Central memory CD4-positive, alpha-beta T cell (primary cell): Measurements from ENCODE around the gene EEF1E1.

Experiments
- DNase-seq: peaks from one replicate; pipeline ENCODE4 v3.0.0; 2022
- total RNA-seq, 3 experiments: gene quantifications; one replicate each; lab custom pipeline; 2026; lab: John Stamatoyannopoulos, UW

The EEF1E1 gene
- total RNA-seq: 2.7 to 26.6 (median 6.0) reads per million in 3 experiments

DNA sequence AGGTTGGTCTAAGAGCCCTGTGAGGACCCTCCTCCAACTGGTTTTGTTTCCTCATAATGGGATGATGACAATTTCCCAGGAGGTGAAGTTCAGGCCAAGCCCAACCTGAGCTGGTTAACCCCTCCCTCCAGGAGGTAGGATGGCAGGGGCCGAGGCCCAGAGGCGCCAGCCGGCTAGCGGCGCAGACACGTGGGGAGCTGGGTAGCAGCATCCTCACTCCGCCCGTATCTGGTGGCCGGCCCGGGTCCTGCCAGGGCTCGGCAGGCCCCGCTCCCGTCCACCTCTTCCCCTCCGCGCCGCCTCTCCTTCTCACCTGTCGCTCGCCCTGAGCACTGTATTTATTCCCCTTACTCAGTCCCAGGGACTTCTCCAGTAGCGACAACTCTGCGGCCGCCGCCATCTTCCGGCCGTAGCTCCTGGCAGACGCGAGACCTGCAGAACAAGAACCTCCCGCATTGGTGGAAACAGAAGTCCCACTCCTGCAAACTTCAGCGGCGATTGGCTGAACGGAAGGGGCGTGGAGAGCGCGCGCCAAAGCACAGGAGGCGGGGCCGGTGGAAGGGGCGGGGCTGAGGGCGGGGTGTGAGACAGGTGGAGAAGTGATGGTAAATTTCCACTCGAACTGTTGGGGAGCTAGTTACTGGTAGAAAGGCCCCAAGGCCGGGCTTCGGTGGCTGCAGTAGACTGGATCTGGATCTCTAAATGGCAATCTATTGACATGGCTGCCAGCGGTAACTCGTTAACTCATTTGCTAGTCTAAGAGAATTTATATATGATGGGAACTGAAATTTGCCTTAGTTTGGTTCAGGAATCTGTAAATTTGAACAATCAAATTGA lies at the start of gene EEF1E1:
Gene EEF1E1 (minus strand): TSS at position 427 of the 837 bp plus-strand sequence. CDS start 27 bp downstream, at position 400.
- peak; percentile 92 for DNase-seq

- DNase-seq: no peak
Measured at GRCh38 chr6:8149350-8149749, 47.0 kb upstream of the EEF1E1 start.

- DNase-seq: no peak
Measured at GRCh38 chr6:8143945-8144344, 41.6 kb upstream of the EEF1E1 start.

DNA sequence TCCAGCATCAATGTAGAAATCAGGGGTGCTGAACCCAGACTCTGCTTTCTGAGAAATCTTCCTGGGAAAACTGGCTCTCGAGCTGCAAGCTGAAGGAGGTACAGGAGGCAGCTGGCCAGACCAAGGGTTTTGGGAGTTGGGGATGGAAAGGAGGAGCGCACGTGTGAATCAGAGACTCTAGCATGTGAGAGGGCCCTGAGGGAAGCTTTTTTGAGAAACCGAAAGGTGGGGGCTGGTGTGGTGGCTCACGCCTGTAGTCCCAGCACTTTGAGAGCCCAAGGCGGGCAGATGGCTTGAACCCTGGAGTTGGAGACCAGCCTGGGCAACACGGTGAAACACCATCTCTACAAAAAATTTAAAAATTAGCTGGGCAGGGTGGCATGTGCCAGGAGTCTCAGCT lies 37.1 kb upstream of the EEF1E1 start:
- DNase-seq: no peak

DNA sequence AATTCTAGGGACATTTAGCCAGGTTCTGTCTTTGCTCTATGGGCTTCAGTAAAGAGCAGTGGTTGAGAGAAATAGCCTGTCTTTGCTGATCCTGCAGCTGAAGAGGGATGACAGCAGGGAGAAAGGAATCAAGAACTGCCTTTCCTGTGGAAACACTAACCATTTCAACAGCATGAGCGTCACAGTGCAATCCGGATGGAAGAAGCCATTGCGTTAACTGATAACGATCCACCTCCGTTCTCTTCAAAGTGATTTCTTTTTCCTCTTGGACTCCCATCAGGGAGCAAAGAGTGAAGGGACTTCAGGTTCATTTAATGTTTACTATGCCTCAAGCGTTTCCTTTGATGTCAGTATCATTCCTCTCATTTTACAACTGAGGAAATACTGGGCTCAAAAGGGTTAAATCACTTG lies 35.2 kb upstream of the EEF1E1 start:
- no peak for DNase-seq

DNA sequence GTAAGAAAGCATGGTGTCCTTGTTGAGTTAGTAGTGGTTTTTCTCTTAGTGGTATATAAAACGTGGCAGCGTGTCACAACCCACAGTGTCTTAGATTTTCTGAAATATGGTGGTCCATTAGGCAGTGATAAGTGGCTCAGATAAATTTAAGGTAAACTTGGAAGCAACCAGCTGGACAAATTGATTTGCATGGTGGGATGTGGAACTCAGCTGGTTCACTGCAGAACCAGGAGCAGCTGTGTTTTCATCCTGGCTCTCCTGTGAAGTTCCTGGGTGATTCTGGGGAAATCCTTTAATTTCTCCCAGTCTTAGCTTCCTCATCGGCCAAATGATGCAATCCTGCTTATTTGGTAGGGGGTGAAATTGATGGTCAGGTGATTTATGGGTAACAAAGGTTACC lies 32.9 kb upstream of the EEF1E1 start:
- DNase-seq: no peak

DNA sequence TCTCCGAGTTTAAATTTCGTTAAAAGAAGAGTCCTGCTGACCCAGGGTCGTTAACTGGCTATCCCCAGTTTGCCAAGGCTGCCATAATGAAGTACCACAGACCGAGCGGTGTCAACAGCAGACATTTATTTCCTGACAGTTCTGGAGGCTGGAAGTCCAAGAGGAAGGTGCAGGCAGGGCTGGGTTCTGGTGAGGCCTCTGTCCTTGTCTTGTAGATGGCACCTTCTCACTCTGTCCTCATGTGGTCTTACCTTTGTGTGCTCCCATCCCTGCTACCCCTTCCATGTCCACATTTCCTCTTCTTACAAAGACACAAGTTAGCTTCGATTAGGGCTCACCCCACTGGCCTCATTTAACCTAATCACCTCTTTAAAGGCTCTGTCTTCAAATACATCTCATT lies 29.8 kb upstream of the EEF1E1 start:
- no peak for DNase-seq

GRCh38 chr6:8131265-8131897 lies 29.0 kb upstream of the EEF1E1 start:
- DNase-seq: no peak

GRCh38 chr6:8130399-8130798 lies 28.1 kb upstream of the EEF1E1 start:
- DNase-seq: no peak

- DNase-seq: no peak
Measured at GRCh38 chr6:8123236-8123635, 20.9 kb upstream of the EEF1E1 start.

- DNase-seq: no peak
Measured at GRCh38 chr6:8114956-8115355, 12.6 kb upstream of the EEF1E1 start.

DNA sequence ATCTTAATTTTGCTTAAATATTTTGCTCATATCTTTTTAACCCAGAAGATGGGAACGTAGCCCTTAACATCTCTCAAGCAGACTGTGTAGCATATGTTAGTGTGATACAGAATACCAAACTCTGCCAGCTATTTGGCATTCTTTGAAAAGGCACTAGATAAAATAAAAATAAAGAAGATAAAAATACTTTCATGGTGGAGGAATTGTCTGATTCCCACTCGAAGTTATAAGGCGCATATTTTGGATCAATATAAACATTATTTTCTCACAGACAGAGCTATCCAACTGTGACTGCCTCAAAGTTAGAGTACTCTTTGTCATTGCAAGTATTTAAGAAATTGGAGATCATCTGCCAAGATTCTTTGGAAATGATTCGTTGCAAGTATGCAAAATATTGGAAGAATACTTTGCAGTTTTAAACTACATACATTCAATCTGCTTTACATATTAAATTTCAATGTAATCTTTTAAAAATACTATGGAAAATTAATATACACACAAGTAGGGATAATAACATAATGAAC lies 10.8 kb upstream of the EEF1E1 start:
- DNase-seq: no peak

DNA sequence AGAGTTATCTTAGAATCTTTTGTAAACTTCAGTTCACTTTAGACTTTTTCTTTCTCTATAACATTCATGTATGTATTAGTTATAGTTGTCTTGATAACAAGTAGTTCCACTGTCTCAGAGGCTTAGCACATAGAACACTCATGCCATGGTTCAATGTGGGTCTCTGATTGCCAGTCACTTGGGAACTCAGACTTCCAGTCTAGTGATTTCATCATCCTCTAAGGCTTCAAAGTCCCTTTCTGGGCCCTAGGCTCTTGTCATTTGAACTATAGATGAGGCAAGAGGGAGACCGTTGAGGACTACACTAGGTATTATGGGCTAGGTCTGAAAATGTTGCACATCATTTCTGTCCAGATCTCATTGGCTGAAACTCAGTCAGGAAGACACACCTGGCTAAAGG lies 8.4 kb upstream of the EEF1E1 start:
- no peak for DNase-seq

DNA sequence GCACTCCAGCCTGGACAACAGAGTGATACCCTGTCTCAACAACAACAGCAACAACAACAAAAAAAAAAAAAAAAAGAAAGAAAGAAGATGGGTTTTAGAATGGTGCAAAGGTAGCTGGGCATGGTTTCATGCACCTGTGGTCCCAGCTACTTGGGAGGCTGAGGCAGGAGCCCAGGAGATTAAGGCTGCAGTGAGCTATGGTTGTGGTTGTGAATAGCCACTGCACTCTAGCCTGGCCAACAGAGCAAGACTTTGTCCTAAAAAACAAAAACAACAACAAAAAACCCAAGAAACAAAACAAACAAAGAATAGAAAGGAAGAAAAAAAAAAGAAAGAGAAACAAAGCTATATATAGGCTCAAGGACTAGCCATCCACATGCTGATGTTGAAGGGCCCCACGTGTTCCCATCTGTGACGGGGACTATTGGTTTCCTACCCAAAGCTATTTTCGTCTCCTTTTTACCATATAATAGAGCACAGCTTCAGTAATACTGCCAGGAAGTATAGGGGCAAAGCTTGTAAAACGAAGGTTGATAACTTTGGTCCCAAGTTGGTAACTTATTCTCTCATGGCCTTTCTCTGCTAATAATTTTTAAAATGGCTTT lies 7.9 kb upstream of the EEF1E1 start:
- no peak for DNase-seq

DNA sequence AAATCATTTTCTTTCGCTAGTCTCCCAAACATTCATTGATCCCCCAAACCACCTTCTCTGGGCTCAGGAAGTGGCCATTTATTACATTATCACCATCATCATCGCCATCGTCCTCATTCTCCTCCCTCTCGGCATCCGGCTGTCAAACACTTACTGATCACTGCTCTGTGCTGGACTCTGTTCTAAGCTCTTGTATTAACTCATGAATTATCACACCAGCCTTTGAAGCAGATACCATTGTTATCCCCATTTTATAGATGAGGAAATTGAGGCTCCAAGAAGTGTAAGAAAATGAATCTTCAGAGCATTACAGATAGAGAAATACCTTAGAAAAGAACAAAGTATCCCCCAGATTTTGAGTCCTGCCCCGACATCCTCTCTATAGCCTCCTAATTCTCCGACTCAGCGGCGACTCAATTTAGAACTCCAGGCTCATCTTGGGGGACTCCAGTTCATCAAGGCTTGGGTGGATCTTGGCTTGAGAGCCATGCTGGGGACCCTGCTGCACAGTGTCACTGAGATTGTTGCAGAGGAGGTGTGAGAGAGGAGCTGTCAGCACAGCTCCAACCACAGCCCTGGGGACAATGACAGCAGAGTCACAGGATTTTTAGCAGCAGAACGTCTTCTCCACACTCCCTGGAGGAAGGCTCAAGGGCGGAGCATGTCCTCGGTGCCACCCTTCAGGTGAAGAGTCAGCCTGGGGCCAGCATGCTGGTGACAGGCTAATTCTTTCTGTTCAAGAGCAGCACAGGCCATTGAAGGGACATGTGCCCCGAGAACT lies 6.6 kb upstream of the EEF1E1 start:
- no peak for DNase-seq

- DNase-seq: no peak
Measured at GRCh38 chr6:8108031-8108660, 5.8 kb upstream of the EEF1E1 start.

DNA sequence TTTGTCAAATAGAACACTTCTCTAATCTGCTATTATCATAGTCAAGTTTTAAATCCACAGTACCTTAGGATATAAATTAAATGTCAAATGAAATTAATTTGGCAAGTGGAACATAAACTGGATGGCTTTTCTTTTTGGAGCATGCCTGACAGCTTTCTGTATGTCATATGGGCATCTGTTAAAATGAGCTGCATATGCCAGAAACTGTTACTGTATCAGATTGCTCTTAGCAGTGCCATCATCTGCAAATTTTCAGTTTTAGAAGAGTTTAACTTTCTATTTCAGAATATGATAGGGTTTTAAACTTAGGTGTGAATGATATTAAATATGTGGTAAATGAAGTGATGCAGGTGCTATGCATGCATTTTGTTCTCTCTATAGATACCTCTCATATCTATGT lies 3.4 kb upstream of the EEF1E1 start:
- DNase-seq: no peak

GRCh38 chr6:8103726-8104125 lies 1.4 kb upstream of the EEF1E1 start:
- DNase-seq: no peak

GRCh38 chr6:8100159-8100854 lies 2.0 kb downstream of the EEF1E1 start:
- no peak for DNase-seq

DNA sequence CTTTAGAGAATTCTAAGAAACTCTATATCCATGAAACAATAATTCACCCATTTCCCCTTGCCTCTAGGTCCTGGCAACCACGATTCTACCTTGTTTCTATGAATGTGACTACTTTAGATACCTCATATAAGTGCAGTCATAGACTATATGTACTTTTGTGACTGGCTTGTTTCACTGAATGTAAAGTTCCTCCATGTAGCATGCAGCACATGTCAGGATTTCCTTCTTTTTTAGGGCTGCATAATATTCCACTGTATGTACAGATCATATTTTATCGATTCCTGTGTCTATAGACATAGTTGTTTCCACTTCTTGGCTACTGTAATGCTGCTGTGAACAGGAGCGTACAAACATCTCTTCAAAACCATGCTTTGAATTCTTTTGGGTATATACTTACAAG lies 11.7 kb downstream of the EEF1E1 start:
- no peak for DNase-seq

DNA sequence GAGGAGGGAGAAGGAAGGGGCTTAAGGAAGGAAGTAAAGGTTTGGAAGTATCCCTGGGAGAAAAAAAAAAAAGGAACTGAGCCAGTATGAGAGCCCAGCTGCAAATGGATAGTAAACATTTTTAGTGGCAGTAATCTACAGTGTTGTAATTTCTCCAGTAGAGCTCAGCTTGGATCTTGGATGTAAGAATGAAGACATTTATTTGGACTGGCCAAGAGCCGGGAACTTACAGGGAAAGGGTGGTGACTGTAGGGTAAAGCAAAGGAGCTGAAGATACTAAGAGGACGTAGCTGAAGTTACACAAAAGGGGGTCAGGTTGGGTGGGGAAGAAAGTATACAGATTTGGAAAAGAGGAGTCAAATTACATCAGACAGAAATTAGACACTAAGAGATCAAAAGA lies 13.5 kb downstream of the EEF1E1 start:
- no peak for DNase-seq
